ENCODE data around the gene SLC10A3. TPM values are rescaled to one million over a fixed set of nuclear protein-coding genes. Genes with fewer than 3 reads are reported as not detected.

SLC10A3 gene
- total RNA-seq, 1 experiment from 2014 or later = 17.0 TPM

DNA sequence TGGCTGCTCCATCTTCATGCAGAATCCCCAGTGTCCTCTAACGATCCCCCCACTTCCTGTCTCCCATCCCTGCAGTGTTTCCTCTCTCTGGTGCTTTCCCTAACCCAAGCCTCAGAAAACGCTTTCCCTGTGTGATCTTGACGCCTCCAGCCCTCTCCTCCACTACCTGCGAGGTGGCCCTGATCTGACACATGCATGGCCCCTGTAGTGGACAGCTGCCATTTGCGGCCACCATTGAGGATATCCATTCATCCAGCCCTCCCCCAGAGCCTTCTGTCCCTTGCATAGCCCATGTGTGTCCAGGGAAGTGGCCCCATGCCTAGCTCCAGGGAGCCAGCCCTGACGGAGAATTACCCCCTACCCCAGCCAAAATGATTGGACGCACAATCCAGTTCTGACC lies 7.1 kb downstream of the SLC10A3 start:
- Histone ChIP-seq H3K36me3 (replicated peaks; ENCODE audit: control insufficient read depth, insufficient read depth, low read length) (peaks cover 2% of the 10 kb centered on the region; the same call in 1 of the 2 replicates), H3K4me3 (ENCODE audit: insufficient read depth, low read depth, low read length) (no peak overlapping the region), H3K27me3 (ENCODE audit: control insufficient read depth, insufficient read depth, low read length) (no peaks in the 10 kb centered on the region)
- DNase-seq = no peak

DNA sequence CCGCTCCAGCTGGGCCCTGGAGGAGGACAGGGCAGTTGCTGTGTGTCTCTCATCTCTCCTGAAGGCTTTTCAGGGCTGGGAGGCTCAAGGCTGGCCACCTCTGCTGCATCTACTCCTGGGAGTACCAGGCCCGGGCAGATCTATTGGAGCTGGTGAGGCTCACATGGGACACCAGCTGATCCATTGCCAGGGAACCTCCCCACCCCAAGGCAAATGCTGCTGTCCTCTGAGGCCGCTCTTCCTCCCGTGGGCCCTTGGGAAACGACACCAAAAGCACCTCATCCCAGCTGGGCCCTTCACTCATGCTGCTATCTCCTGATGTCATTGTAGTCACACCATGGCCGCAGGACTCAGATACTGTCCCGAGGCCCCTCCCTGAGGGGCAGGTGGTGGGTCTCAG lies 7.6 kb downstream of the SLC10A3 start:
- no peaks in the 10 kb centered on the region for H3K27me3 ChIP-seq (ENCODE audit: control insufficient read depth, insufficient read depth, low read length)
- no peak for DNase-seq
- H3K36me3 ChIP-seq (replicated peaks; ENCODE audit: control insufficient read depth, insufficient read depth, low read length) = peaks cover 2% of the 10 kb centered on the region; the same call in 1 of the 2 replicates
- H3K4me3 ChIP-seq (ENCODE audit: insufficient read depth, low read depth, low read length) = no peak overlapping the region

DNA sequence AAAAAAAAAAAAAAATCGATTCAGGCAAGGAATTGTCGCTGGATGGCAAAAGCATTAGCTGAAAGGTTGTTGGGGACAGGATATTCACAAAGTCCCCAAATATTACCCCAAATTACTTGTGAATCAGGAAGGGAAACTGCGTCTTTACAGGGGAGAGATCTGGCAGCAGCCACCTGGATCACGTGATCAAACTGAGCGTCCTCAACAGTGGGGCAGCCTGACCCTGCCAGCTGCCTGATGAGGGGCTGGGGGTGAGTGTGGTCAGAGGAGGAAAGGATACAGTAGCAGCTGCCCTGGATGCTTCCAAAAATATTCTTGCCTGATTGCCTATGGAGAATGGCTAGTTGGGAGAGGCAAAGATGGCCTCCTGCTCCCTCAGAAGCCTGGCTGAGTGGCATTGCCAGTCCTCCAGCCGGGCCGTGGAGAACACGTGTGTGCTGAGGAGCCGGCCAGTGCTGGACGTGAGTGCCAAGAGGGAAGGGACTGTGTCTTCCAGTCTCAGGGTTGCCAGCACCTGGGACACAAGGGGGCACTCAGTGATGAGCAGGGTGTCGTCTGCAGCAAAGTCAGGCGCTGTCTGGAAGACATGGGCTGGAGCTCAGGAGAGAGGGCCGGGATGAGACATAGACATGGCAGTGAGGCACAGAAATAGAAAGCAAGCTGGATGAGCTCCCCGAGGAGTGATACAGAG lies 8.4 kb downstream of the SLC10A3 start:
- no peak overlapping the region for H3K4me3 ChIP-seq (ENCODE audit: insufficient read depth, low read depth, low read length)
- no peak for DNase-seq
- no peaks in the 10 kb centered on the region for H3K27me3 ChIP-seq (ENCODE audit: control insufficient read depth, insufficient read depth, low read length)
- H3K36me3 ChIP-seq (replicated peaks; ENCODE audit: control insufficient read depth, insufficient read depth, low read length) = peaks cover 2% of the 10 kb centered on the region; the same call in 1 of the 2 replicates

DNA sequence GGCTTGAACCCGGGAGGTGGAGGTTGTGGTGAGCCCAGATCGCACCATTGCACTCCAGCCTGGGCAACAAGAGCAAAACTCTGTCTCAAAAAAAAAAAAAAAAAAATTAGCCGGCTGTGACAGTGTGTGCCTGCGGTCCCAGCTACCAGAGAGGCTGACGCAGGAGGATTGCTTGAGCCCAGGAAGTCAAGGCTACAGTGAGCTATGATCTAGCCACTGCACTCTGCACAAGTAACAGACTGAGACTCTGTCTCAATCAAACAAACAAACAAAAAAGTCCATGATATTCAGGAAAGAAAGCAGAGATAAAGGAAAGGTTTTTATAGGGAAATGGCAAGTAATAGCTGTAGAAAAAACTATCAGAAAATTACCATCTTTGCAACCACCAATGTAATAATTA lies 9.2 kb downstream of the SLC10A3 start:
- H3K27me3 ChIP-seq (ENCODE audit: control insufficient read depth, insufficient read depth, low read length) = no peaks in the 10 kb centered on the region
- no peak overlapping the region for H3K4me3 ChIP-seq (ENCODE audit: insufficient read depth, low read depth, low read length)
- no peak for DNase-seq
- peaks cover 2% of the 10 kb centered on the region; the same call in 1 of the 2 replicates for H3K36me3 ChIP-seq (replicated peaks; ENCODE audit: control insufficient read depth, insufficient read depth, low read length)

DNA sequence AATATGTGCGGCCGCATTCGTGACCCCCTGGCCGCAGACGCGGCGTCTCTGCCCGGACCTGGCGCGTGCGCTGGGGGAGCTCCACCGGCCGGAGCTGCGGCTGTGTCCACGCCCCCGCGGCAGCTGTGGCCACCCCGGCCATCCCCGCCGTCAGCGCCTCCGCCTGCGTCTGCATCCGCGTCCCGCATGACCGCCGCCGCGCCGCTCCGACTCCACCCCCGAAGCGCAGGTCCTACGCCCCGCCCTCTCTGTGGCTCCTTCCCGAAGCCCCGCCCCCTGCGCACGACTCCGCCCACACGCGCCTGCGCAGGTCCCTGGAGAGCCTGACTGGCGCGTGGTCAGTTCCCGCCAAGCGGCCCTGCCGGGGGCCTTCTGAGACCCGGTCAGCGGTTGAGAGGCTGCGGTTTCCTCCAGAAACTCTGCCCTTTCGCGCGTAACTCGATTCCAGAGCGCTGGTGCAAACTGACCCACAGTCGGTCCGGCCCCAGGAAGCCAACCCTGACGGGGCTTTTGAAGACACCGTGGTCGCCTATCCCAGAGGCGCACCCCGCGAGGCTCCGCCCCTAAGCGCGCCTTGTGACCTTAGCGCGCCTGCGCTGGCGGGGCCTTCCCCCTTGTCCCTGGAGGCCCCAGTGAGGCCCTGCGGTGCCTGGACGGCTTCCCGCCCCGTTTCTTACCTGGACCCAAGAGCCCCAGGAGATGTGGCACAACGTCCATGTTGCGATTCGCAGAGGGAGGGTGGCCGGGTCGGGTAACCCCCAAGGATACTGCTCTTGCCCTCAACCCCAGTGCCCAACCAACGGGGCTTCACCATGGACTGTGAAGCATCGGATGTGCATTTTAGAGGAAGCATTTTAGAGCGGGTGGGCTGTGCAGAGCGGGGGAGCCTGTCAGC lies 11.5 kb downstream of the SLC10A3 start, which contains the start of gene LAGE3:
LAGE3 (minus strand) TSS at position 554 of the 895 bp plus-strand sequence; CDS start at position 188, 366 bp downstream.
- Histone ChIP-seq H3K36me3 (replicated peaks; ENCODE audit: control insufficient read depth, insufficient read depth, low read length) (no peaks in the 10 kb centered on the region), H3K4me3 (ENCODE audit: insufficient read depth, low read depth, low read length) (peak within 1 kb of the TSS; percentile 53), H3K27me3 (ENCODE audit: control insufficient read depth, insufficient read depth, low read length) (no peaks in the 10 kb centered on the region)
- peak; percentile 97 for DNase-seq

DNA sequence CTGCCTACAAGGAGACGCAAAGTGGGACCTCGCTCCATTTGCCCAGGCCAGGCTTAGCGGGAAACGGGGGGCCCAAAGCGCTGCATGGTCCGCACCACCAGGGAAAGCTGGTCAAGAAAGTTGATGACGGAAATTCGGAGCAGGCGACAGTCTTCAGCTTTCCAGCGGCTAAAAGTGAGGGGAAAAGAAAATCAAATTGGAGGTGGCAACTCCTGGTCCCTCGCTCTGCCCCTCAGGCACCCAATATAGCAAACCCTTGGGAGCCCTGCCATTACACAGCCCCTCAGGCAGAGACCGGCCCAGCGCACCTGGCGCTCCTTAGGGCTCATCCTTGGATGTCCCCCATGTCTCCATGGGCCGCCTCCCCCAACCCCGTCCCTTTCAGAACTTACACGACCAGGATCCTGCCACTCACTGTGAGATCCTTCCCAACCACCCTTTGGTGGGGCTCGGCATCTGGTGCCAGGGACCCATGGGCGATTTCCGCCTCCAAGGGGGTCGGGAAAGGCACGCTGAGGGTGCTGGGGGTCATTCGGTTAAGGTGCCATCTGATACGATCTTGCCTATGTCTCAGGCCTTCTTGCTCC lies 12.4 kb downstream of the SLC10A3 start:
- Histone ChIP-seq H3K36me3 (replicated peaks; ENCODE audit: control insufficient read depth, insufficient read depth, low read length) (no peaks in the 10 kb centered on the region), H3K4me3 (ENCODE audit: insufficient read depth, low read depth, low read length) (peak overlapping the region; percentile 53), H3K27me3 (ENCODE audit: control insufficient read depth, insufficient read depth, low read length) (no peaks in the 10 kb centered on the region)
- DNase-seq = peak; percentile 58

DNA sequence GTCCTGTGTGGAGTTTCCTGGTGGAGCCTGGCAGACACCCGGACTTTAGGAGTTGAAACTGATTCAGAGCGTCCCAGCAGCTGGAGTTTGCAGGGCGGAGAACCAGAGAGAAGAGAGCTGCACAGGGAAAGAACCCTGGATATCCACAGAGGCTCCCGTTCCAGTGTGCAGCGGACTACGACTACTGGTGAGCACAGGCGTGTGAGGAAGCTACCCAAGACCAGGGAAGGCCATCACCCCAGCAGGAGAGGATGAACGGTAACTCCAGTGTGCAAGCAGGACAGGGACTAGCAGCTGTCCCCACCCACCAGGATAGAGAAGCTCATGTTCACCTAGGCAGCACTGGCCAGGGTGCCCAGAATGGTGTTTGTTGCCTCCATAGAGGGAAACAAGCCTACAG lies 13.6 kb downstream of the SLC10A3 start:
- Histone ChIP-seq H3K4me3 (ENCODE audit: insufficient read depth, low read depth, low read length) (no peak overlapping the region), H3K36me3 (replicated peaks; ENCODE audit: control insufficient read depth, insufficient read depth, low read length) (no peaks in the 10 kb centered on the region), H3K27me3 (ENCODE audit: control insufficient read depth, insufficient read depth, low read length) (no peaks in the 10 kb centered on the region)
- DNase-seq = no peak

DNA sequence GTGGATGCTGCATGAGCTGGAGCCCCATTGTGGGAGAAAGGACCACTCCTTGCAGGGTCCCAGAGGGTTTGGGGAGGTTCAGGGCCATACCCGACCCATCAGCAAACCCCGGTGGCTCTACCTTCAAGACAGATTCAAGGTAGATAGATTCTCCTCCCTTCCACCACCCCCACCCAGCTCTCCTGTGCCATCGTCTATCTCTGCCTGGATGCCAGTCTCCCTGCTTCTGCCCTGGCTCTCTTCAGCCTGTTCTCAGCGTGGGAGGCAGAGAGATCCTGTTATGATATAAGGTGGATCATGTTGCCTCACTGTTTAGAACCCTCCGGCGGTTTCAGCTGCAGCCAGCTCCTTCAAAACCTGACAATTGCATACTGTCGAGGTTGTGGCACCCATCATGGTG lies 16.7 kb downstream of the SLC10A3 start:
- H3K27me3 ChIP-seq (ENCODE audit: control insufficient read depth, insufficient read depth, low read length) = no peaks in the 10 kb centered on the region
- DNase-seq = no peak
- no peak overlapping the region for H3K4me3 ChIP-seq (ENCODE audit: insufficient read depth, low read depth, low read length)
- H3K36me3 ChIP-seq (replicated peaks; ENCODE audit: control insufficient read depth, insufficient read depth, low read length) = no peaks in the 10 kb centered on the region; the same call in 1 of the 2 replicates

DNA sequence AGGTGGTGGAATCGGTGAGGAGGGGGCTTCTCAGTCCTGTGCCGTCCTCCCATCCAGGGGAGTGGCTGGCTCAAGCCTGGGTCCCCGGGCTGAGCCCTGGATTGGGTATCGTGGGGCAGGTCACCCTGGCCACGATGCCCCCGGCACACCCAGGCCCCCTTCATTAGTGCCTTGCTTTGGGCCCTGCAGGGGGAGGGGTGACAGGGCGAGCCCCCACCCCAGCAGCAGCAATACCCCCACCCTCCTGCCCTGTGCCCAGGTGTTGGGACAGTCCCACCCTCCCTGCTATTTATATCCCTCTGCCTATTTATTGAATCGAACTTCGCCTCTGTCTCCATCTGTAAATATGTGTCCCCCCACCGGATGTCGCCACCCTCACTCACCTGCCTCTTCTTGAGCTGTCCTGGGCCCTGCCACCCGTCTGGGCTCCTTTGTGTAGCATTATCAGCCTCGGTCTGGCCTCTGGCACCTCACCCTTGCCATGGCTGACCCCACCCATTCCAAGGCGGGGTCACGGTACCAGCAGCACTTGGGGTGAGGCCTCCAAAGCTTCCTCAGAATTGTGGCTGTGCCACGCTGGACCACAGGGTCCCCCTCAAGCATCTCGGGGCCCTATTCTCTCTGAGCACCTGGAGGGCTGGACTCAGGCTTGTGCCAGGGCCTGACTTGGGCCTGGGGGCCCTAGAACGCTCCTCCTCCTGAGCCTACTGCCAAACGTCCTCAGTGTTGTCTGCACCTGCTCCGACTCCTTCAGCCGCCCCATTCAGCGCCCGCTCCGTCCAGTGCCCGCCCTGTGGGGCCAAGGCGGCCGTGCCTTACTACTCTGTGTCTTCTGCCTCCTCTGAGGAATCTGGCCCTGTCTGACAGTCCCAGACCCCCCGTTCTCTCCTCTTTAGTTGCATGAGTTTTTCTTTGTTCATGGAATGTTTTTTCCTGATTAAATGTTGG lies 17.5 kb downstream of the SLC10A3 start:
- Histone ChIP-seq H3K4me3 (ENCODE audit: insufficient read depth, low read depth, low read length) (no peak overlapping the region), H3K36me3 (replicated peaks; ENCODE audit: control insufficient read depth, insufficient read depth, low read length) (no peaks in the 10 kb centered on the region; the same call in 1 of the 2 replicates), H3K27me3 (ENCODE audit: control insufficient read depth, insufficient read depth, low read length) (no peaks in the 10 kb centered on the region)
- DNase-seq = peak; percentile 66

DNA sequence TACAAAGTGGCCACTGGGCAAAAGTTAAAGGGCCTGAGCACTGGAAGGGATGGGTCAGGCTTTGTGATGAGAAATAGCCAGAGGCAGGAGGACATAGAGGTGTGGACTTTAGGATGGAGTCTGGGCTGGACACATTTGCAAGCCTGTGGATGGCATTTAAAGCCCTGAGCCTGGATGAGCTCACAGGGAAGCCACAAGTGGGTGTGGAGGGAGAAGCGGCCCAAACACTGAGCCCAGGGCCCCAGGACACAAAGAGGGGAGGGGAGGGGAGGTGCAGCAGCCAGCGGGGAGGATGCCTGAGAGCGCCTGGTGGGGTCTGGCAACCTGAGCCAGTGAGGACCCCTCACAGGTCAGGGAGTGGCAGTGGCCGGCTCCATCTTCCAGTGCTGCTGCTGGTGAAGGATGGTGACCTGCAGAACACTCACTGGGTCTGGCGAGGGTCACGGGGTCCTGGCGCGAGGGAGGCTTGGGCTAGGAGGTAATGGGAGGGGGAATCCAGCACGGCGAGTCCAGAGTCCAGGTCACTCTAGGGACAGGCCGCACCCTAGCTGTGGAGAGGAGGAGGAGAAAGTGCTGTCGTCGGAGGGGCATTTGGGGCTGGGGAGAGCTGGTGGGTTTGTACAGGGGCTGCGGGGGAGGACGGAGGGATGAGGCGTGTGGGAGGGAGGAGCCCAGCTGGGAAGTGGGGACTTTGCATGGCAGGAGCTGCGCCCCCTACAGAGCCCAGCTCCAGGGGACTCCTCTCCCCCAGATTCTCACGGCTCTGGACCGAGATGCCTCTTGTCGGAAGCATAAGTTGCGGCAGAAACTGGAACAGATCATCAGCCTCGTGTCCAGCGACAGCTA lies 18.4 kb downstream of the SLC10A3 start:
- DNase-seq = no peak
- Histone ChIP-seq H3K4me3 (ENCODE audit: insufficient read depth, low read depth, low read length) (no peak overlapping the region), H3K27me3 (ENCODE audit: control insufficient read depth, insufficient read depth, low read length) (no peaks in the 10 kb centered on the region), H3K36me3 (replicated peaks; ENCODE audit: control insufficient read depth, insufficient read depth, low read length) (no peaks in the 10 kb centered on the region; the same call in 1 of the 2 replicates)

DNA sequence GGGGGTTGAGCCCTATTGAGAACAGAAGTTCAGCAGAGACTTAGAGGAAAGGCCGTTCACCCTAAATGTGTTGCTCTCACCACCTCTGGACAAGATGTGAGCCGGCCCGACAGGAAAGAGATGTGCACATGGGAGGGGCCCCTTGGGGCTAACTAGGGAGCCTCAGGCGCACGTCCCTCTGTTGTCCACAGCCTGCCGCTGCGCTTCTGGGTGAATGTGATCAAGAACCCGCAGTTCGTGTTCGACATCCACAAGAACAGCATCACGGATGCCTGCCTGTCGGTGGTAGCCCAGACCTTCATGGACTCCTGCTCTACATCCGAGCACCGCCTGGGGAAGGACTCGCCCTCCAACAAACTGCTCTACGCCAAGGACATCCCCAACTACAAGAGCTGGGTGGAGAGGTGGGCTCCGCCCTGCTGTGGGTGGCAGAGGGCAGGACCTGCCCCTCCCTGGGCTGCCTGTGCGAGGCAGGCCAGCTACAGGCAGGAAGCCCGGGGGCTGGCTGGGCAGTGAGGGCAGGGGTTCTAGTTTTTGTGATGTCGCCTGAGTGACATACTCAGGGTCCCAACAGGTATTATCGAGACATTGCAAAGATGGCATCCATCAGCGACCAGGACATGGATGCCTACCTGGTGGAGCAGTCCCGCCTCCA lies 19.4 kb downstream of the SLC10A3 start:
- Histone ChIP-seq H3K27me3 (ENCODE audit: control insufficient read depth, insufficient read depth, low read length) (no peaks in the 10 kb centered on the region), H3K36me3 (replicated peaks; ENCODE audit: control insufficient read depth, insufficient read depth, low read length) (no peaks in the 10 kb centered on the region; the same call in 1 of the 2 replicates), H3K4me3 (ENCODE audit: insufficient read depth, low read depth, low read length) (no peak overlapping the region)
- no peak for DNase-seq

DNA sequence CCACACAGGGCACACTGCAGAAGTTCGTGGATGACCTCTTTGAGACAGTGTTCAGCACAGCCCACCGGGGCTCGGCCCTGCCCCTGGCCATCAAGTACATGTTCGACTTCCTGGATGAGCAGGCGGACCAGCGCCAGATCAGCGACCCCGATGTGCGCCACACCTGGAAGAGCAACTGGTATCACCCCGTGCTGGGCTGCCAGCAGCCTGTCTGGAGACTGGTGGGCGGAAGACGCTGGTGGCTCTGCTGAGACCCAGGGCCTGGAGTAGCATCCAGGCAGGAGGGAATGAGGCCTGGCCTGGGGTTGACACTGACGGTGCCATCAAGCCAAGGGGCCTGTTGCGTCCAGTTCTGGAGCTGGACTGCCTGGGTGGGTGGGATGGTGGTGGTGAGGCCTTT lies 20.0 kb downstream of the SLC10A3 start:
- Histone ChIP-seq H3K27me3 (ENCODE audit: control insufficient read depth, insufficient read depth, low read length) (no peaks in the 10 kb centered on the region), H3K4me3 (ENCODE audit: insufficient read depth, low read depth, low read length) (no peak overlapping the region), H3K36me3 (replicated peaks; ENCODE audit: control insufficient read depth, insufficient read depth, low read length) (no peaks in the 10 kb centered on the region; the same call in 1 of the 2 replicates)
- no peak for DNase-seq

DNA sequence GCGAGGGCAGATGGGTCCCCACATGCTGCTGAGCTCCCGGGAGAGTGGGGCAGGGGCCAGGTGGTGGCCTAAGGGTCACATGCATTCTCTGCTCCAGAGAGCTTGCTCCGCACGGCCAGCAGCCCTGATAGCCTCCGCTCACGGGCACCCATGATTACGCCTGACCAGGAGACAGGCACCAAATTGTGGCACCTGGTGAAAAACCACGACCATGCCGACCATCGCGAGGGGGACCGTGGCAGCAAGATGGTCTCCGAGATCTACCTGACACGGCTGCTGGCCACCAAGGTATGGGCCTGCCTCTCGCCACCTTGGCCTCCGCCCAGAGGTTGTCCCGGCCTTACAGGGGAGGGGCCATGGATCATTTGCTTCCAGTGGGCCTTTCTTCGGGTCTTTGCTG lies 20.5 kb downstream of the SLC10A3 start:
- DNase-seq = no peak
- Histone ChIP-seq H3K36me3 (replicated peaks; ENCODE audit: control insufficient read depth, insufficient read depth, low read length) (no peaks in the 10 kb centered on the region; the same call in 1 of the 2 replicates), H3K27me3 (ENCODE audit: control insufficient read depth, insufficient read depth, low read length) (no peaks in the 10 kb centered on the region), H3K4me3 (ENCODE audit: insufficient read depth, low read depth, low read length) (no peak overlapping the region)

Measured in H7 (cell line).